Peyer's patch (tissue), 4 donors: Measurements from ENCODE around the gene TMEM169.

Source experiments
- CTCF ChIP-seq, 6 experiments: fragments of 450-650 bp in 4 of 6; fragments of 200-600 bp in 2 of 6; sonication (generic) in 1 of 6; IDR thresholded peaks; one replicate each; pipeline ENCODE4 v1.5.1; 2017 to 2019; ENCODE audit warnings: antibody characterized with exemption in 6 of 6, mild to moderate bottlenecking in 3 of 6, moderate library complexity in 1 of 6
- POLR2A ChIP-seq, 2 donors: fragments of 450-650 bp; IDR thresholded peaks; one replicate each; pipeline ENCODE4 v1.5.1; 2017; ENCODE audit warnings: antibody characterized with exemption in 2 of 2, mild to moderate bottlenecking in 2 of 2, moderate library complexity in 2 of 2

DNA sequence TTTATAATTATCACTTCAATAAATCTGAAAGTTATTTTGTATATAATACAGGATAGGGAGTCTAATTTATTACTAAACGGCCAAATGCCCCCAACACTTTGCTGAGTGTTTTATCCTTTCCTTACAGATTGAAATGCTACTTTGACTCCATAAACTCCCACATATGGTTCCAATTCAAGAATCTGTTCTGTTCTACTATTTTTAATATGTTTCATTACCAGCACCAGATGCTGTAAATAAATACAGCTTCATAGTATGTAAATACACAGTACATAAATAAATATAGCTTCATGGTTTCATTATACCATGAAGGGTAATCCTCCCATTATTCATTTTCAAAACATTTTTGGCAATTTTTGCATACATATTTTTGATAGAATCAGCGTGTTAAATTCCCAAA is 34.3 kb upstream of the TMEM169 start:
- TF ChIP-seq CTCF (IDR thresholded peaks at IDR 0.05) (no peak), POLR2A (IDR thresholded peaks at IDR 0.05) (no peak)
